Activated naive CD4-positive, alpha-beta T cell treated with anti-CD3 and anti-CD28 coated beads for 36 hours (primary cell): ENCODE measurements around the gene SEMA4G. TPM values are rescaled to one million over a fixed set of nuclear protein-coding genes. Genes with fewer than 3 reads are reported as not detected.

Experiments
- CTCF ChIA-PET: fragments of 350-600 bp; sonication (Branson Sonifier 250); formaldehyde crosslinking; loops from one replicate; lab custom pipeline; 2021; ENCODE audit warnings: antibody characterized with exemption; lab: Charles Lee
- DNase-seq: peaks from one replicate; pipeline ENCODE4 v3.0.0-alpha.2; 2020
- H3K27ac Mint-ChIP-seq: one replicate; pipeline ENCODE4 v1.8.0; 2021; ENCODE audit warnings: mild to moderate bottlenecking, mixed read lengths
- H3K27me3 Mint-ChIP-seq: one replicate; pipeline ENCODE4 v1.8.0; 2021; ENCODE audit warnings: low read depth, mixed read lengths
- H3K36me3 Mint-ChIP-seq: one replicate; pipeline ENCODE4 v1.8.0; 2021; ENCODE audit warnings: low read depth, mixed read lengths
- H3K4me1 Mint-ChIP-seq: one replicate; pipeline ENCODE4 v1.8.0; 2021; ENCODE audit warnings: low read depth, mixed read lengths
- H3K4me3 Mint-ChIP-seq: one replicate; pipeline ENCODE4 v1.8.0; 2021; ENCODE audit warnings: mild to moderate bottlenecking, moderate library complexity, mixed read lengths
- H3K9me3 Mint-ChIP-seq: one replicate; pipeline ENCODE4 v1.8.0; 2021; ENCODE audit warnings: mixed read lengths
- intact Hi-C: fragments of 100-400 bp; cut with micrococcal nuclease; formaldehyde crosslinking; loops from one replicate; pipeline ENCODE4 v1.15.1; 2023
- total RNA-seq, 2 experiments: library from RNA; stranded (reverse); gene quantifications; one replicate each; pipeline ENCODE4 v1.2.3, GENCODE V29; 2021

The SEMA4G gene
- total RNA-seq, 2 experiments from 2014 or later: 0.48 to 0.59 TPM

GRCh38 chr10:100995181-100995580 lies 25.9 kb downstream of the SEMA4G start:
- H3K9me3 Mint-ChIP-seq: no peaks in the 10 kb centered on the region
- CTCF ChIA-PET: interaction anchor here (6.4 kb wide), 1 partner anchor 22 kb away, joined by 94 read pairs; no protein-coding TSS in a partner anchor
- peaks cover 23% of the 10 kb centered on the region for H3K36me3 Mint-ChIP-seq
- intact Hi-C loops: loop anchor here (5.0 kb wide), 2 partner anchors 458 to 623 kb away; partner anchors contain the start of gene HIF1AN
- H3K27me3 Mint-ChIP-seq: no peaks in the 10 kb centered on the region
- peaks cover 26% of the 10 kb centered on the region for H3K4me1 Mint-ChIP-seq
- H3K4me3 Mint-ChIP-seq: no peak overlapping the region
- H3K27ac Mint-ChIP-seq: no peak overlapping the region
- no peak for DNase-seq

GRCh38 chr10:100996678-100997359 lies 27.5 kb downstream of the SEMA4G start:
- peak; percentile 48 for DNase-seq
- intact Hi-C loops: loop anchor here (1.0 to 5.0 kb wide), 5 partner anchors 10 to 625 kb away; partner anchors contain the start of genes HIF1AN, KAZALD1, MRPL43 and SLF2
- no peaks in the 10 kb centered on the region for H3K27me3 Mint-ChIP-seq
- H3K27ac Mint-ChIP-seq: peak overlapping the region; percentile 92
- H3K4me1 Mint-ChIP-seq: peaks cover 18% of the 10 kb centered on the region
- CTCF ChIA-PET: interaction anchor here (0.6 to 6.4 kb wide), 14 partner anchors 8 to 320 kb away, joined by 3 to 94 read pairs (median 8); partner anchors contain the start of genes MRPL43, PDZD7, SFXN3 and SLF2
- peaks cover 10% of the 10 kb centered on the region for H3K36me3 Mint-ChIP-seq
- peak overlapping the region; percentile 84 for H3K4me3 Mint-ChIP-seq
- no peaks in the 10 kb centered on the region for H3K9me3 Mint-ChIP-seq

- Mint-ChIP-seq H3K27me3 (no peaks in the 10 kb centered on the region), H3K9me3 (no peaks in the 10 kb centered on the region), H3K4me3 (peak overlapping the region; percentile 84), H3K27ac (peak overlapping the region; percentile 92), H3K4me1 (peaks cover 18% of the 10 kb centered on the region), H3K36me3 (peaks cover 8% of the 10 kb centered on the region)
- DNase-seq: peak; percentile 74
- intact Hi-C loops: loop anchor here (1.0 to 5.0 kb wide), 5 partner anchors 10 to 625 kb away; partner anchors contain the start of genes HIF1AN, KAZALD1, MRPL43 and PDZD7
- CTCF ChIA-PET: interaction anchor here (0.6 to 6.4 kb wide), 27 partner anchors 9 to 321 kb away, joined by 3 to 94 read pairs (median 4); partner anchors contain the start of genes MRPL43, PDZD7, SFXN3 and SLF2
Measured at GRCh38 chr10:100997360-100998182, 28.3 kb downstream of the SEMA4G start.

GRCh38 chr10:100998183-100998990 lies 29.1 kb downstream of the SEMA4G start:
- no peaks in the 10 kb centered on the region for H3K9me3 Mint-ChIP-seq
- peaks cover 18% of the 10 kb centered on the region for H3K4me1 Mint-ChIP-seq
- DNase-seq: peak; percentile 71
- intact Hi-C loops: loop anchor here (1.0 to 5.0 kb wide), 3 partner anchors 33 to 626 kb away; partner anchors contain the start of genes HIF1AN, PDZD7 and SFXN3
- CTCF ChIA-PET: interaction anchor here (0.8 to 6.4 kb wide), 22 partner anchors 9 to 101 kb away, joined by 3 to 94 read pairs (median 4); partner anchors contain the start of genes MRPL43, PDZD7, SFXN3 and SLF2
- H3K4me3 Mint-ChIP-seq: peak overlapping the region; percentile 84
- peaks cover 8% of the 10 kb centered on the region for H3K36me3 Mint-ChIP-seq
- no peaks in the 10 kb centered on the region for H3K27me3 Mint-ChIP-seq
- peak overlapping the region; percentile 82 for H3K27ac Mint-ChIP-seq

- Mint-ChIP-seq H3K4me1 (peaks cover 18% of the 10 kb centered on the region), H3K36me3 (peaks cover 5% of the 10 kb centered on the region), H3K27me3 (no peaks in the 10 kb centered on the region), H3K27ac (peak overlapping the region; percentile 82), H3K9me3 (no peaks in the 10 kb centered on the region), H3K4me3 (peak overlapping the region; percentile 84)
- CTCF ChIA-PET: interaction anchor here (0.8 to 6.4 kb wide), 10 partner anchors 8 to 96 kb away, joined by 3 to 94 read pairs (median 8); partner anchors contain the start of genes MRPL43, PDZD7, SFXN3 and TWNK
- DNase-seq: peak; percentile 73
- intact Hi-C loops: loop anchor here (1.0 to 5.0 kb wide), 4 partner anchors 15 to 627 kb away; partner anchors contain the start of genes HIF1AN, PDZD7 and SFXN3
Measured at GRCh38 chr10:100998991-100999741, 29.9 kb downstream of the SEMA4G start.

- peaks cover 1% of the 10 kb centered on the region for H3K36me3 Mint-ChIP-seq
- intact Hi-C loops: loop anchor here (1.0 to 5.0 kb wide), 3 partner anchors 15 to 627 kb away; partner anchors contain the start of gene HIF1AN
- H3K4me3 Mint-ChIP-seq: peak within 1 kb of the TSS; percentile 84
- no peaks in the 10 kb centered on the region for H3K9me3 Mint-ChIP-seq
- CTCF ChIA-PET: interaction anchor here (0.8 to 6.4 kb wide), 5 partner anchors 11 to 96 kb away, joined by 3 to 94 read pairs (median 5); partner anchors contain the start of genes MRPL43 and TWNK
- no peaks in the 10 kb centered on the region for H3K27me3 Mint-ChIP-seq
- DNase-seq: no peak
- H3K4me1 Mint-ChIP-seq: peaks cover 16% of the 10 kb centered on the region
- peak within 1 kb of the TSS; percentile 82 for H3K27ac Mint-ChIP-seq
Measured at GRCh38 chr10:100999742-101000126, 30.4 kb downstream of the SEMA4G start, which contains the start of gene LZTS2. Gene LZTS2, plus strand, starts transcription at chr10:100999808. Its CDS starts 2,731 bp downstream, at chr10:101002539.

- H3K9me3 Mint-ChIP-seq: no peaks in the 10 kb centered on the region
- H3K27ac Mint-ChIP-seq: no peak overlapping the region
- DNase-seq: no peak
- peak overlapping the region; percentile 64 for H3K4me3 Mint-ChIP-seq
- CTCF ChIA-PET: interaction anchor here (1.1 to 6.4 kb wide), 3 partner anchors 12 to 62 kb away, joined by 5 to 94 read pairs (median 33); partner anchors contain the start of genes MRPL43 and TWNK
- no peaks in the 10 kb centered on the region for H3K27me3 Mint-ChIP-seq
- H3K4me1 Mint-ChIP-seq: peaks cover 16% of the 10 kb centered on the region
- intact Hi-C loops: no loop called here
- H3K36me3 Mint-ChIP-seq: no peaks in the 10 kb centered on the region
Measured at GRCh38 chr10:101000127-101000914, 31.0 kb downstream of the SEMA4G start.

GRCh38 chr10:101000915-101001658 lies 31.8 kb downstream of the SEMA4G start:
- peak overlapping the region; percentile 4 for H3K4me3 Mint-ChIP-seq
- H3K27ac Mint-ChIP-seq: no peak overlapping the region

GRCh38 chr10:101001659-101002035 lies 32.3 kb downstream of the SEMA4G start:
- intact Hi-C loops: no loop called here
- Mint-ChIP-seq H3K27ac (no peak overlapping the region), H3K27me3 (no peaks in the 10 kb centered on the region), H3K36me3 (no peaks in the 10 kb centered on the region), H3K9me3 (no peaks in the 10 kb centered on the region), H3K4me1 (peaks cover 12% of the 10 kb centered on the region), H3K4me3 (no peak overlapping the region)
- CTCF ChIA-PET: interaction anchor here (0.5 to 6.4 kb wide), 4 partner anchors 15 to 65 kb away, joined by 3 to 94 read pairs (median 3); no protein-coding TSS in a partner anchor
- DNase-seq: no peak

More at GRCh38 chr10:101000915-101001658, 31.8 kb downstream of the SEMA4G start:
- no peak for DNase-seq
- Mint-ChIP-seq H3K27me3 (no peaks in the 10 kb centered on the region), H3K4me1 (peaks cover 16% of the 10 kb centered on the region), H3K36me3 (no peaks in the 10 kb centered on the region), H3K9me3 (no peaks in the 10 kb centered on the region)
- CTCF ChIA-PET: interaction anchor here (0.5 to 6.4 kb wide), 3 partner anchors 16 to 66 kb away, joined by 3 to 94 read pairs (median 3); no protein-coding TSS in a partner anchor
- intact Hi-C loops: no loop called here
